NCI-H1048 (cell line): Measurements from ENCODE around the gene KIF26B.
"Not testable (repeated sequence)": the region's sequence is repeated elsewhere in the genome, so short reads cannot be mapped to it uniquely, and the experiment has no call there.

Experiments used
- DNase-seq: peaks from one replicate; lab custom pipeline; 2025; lab: John Stamatoyannopoulos, UW

Gene KIF26B

GRCh38 chr1:245388687-245389086 is 233.9 kb downstream of the KIF26B start:
- DNase-seq, result no peak

- no peak for DNase-seq
Measured at GRCh38 chr1:245389873-245390272, 235.1 kb downstream of the KIF26B start.

GRCh38 chr1:245390975-245391374 is 236.2 kb downstream of the KIF26B start:
- no peak for DNase-seq

- DNase-seq, result no peak
Measured at GRCh38 chr1:245393694-245394093, 238.9 kb downstream of the KIF26B start.

- DNase-seq, result no peak
Measured at GRCh38 chr1:245395680-245396079, 240.9 kb downstream of the KIF26B start.

- DNase-seq, result no peak
Measured at GRCh38 chr1:245396615-245397014, 241.8 kb downstream of the KIF26B start.

- no peak for DNase-seq
Measured at GRCh38 chr1:245397771-245398170, 243.0 kb downstream of the KIF26B start.

GRCh38 chr1:245398180-245398579 is 243.4 kb downstream of the KIF26B start:
- DNase-seq, result no peak

GRCh38 chr1:245401881-245402587 is 247.2 kb downstream of the KIF26B start:
- no peak for DNase-seq

GRCh38 chr1:245402998-245403397 is 248.2 kb downstream of the KIF26B start:
- not testable (repeated sequence) for DNase-seq

GRCh38 chr1:245404527-245404926 is 249.7 kb downstream of the KIF26B start:
- DNase-seq, result no peak

GRCh38 chr1:245404952-245405351 is 250.2 kb downstream of the KIF26B start:
- DNase-seq, result peak; percentile 31

- DNase-seq, result no peak
Measured at GRCh38 chr1:245406426-245406825, 251.6 kb downstream of the KIF26B start.

- DNase-seq, result peak; percentile 25
Measured at GRCh38 chr1:245407983-245408382, 253.2 kb downstream of the KIF26B start.

GRCh38 chr1:245409341-245410195 is 254.8 kb downstream of the KIF26B start:
- no peak for DNase-seq

GRCh38 chr1:245411245-245412036 is 256.7 kb downstream of the KIF26B start:
- DNase-seq, result no peak

GRCh38 chr1:245412306-245412705 is 257.5 kb downstream of the KIF26B start:
- DNase-seq, result no peak

- no peak for DNase-seq
Measured at GRCh38 chr1:245416781-245417180, 262.0 kb downstream of the KIF26B start.

GRCh38 chr1:245418077-245418476 is 263.3 kb downstream of the KIF26B start:
- DNase-seq, result no peak

- no peak for DNase-seq
Measured at GRCh38 chr1:245419461-245419978, 264.7 kb downstream of the KIF26B start.

- DNase-seq, result no peak
Measured at GRCh38 chr1:245419989-245420388, 265.2 kb downstream of the KIF26B start.

GRCh38 chr1:245420926-245421325 is 266.1 kb downstream of the KIF26B start:
- no peak for DNase-seq
